Left lung (tissue), 4 donors: ENCODE results near the gene MTCL3.
A peak's percentile ranks its signal among the peaks of the same experiment; 100 is the strongest.

Experiments used
- ATAC-seq: fragments of 200-7000 bp; cut with Tn5 transposase; one replicate; pipeline ENCODE4 v1.9.1; 2020; ENCODE audit warnings: moderate library complexity
- DNase-seq, 4 donors: peaks; one replicate each; pipeline ENCODE4 v3.0.0-alpha.2; 2013 to 2020
- H3K27ac ChIP-seq, 2 donors: fragments of 200-600 bp; sonication (generic) in 1 of 2; one replicate each; pipeline versions ENCODE4 v1.5.0 to v1.8.0; 2020 to 2021
- H3K27me3 ChIP-seq, 2 donors: fragments of 200-600 bp; sonication (generic) in 1 of 2; one replicate each; pipeline versions ENCODE4 v1.5.0 to v1.8.0; 2020 to 2021
- H3K36me3 ChIP-seq, 2 donors: fragments of 200-600 bp; sonication (generic) in 1 of 2; one replicate each; pipeline versions ENCODE4 v1.5.0 to v1.8.0; 2020 to 2021
- H3K4me1 ChIP-seq, 2 donors: fragments of 200-600 bp; one replicate each; pipeline ENCODE4 v1.8.0; 2021
- H3K4me3 ChIP-seq, 2 donors: fragments of 200-600 bp; sonication (generic) in 1 of 2; one replicate each; pipeline versions ENCODE4 v1.5.0 to v1.8.0; 2020 to 2021; ENCODE audit warnings: mild to moderate bottlenecking in 1 of 2
- H3K9me3 ChIP-seq, 2 donors: fragments of 200-600 bp; sonication (generic) in 1 of 2; one replicate each; pipeline versions ENCODE4 v1.5.0 to v1.8.0; 2020 to 2021
- CTCF ChIP-seq, 2 donors: fragments of 200-600 bp; sonication (generic) in 1 of 2; IDR thresholded peaks; one replicate each; pipeline versions ENCODE4 v1.5.0 to v1.8.0; 2021; ENCODE audit warnings: antibody characterized with exemption in 2 of 2
- intact Hi-C, 2 donors: fragments of 100-400 bp; cut with DNase I; formaldehyde crosslinking; loops; one replicate each; pipeline versions ENCODE4 v1.11.2 to v1.14.2; 2022
- donor health status: DM: no; HTN: yes; CAD: no.
- donor health status: DM: no; HTN: no; CAD: no.

The MTCL3 gene

DNA sequence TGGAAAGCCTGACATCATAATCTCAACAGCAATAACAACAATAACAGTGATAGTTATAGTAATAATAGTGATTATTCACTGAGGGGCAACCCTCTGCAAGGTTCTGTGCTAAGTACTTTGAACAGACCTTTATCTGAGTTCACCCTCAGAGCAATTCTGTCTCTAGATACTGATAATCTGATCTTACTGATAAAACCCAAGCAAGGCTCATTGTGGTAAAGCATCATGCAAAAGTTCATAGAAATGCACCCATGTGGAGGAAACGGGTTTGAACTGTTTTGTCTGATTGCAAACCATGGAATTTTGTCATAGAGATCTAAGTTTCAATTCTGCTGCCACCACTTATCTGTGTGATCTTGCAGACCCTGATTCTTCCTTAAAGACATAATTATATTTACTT is 58.7 kb downstream of the MTCL3 start:
- Histone ChIP-seq H3K4me3 (no peak overlapping the region), H3K27me3 (no peaks in the 10 kb centered on the region), H3K36me3 (no peaks in the 10 kb centered on the region), H3K9me3 (no peaks in the 10 kb centered on the region), H3K4me1 (peaks cover 0 to 32% of the 10 kb centered on the region in 2 donors), H3K27ac (no peak overlapping the region)
- ATAC-seq (no peak), DNase-seq (no peak)
- no peak for TF ChIP-seq CTCF (IDR thresholded peaks at IDR 0.05)
- intact Hi-C loops = loop anchor here in 1 of 2 donors (10.0 kb wide), 1 partner anchor 54 kb away; the partner anchor contains the start of gene MTCL3

GRCh38 chr6:127459231-127459641 is 59.9 kb downstream of the MTCL3 start, which contains the start of gene KIAA0408:
KIAA0408 (minus strand) TSS chr6:127459389; CDS start chr6:127453981, 5,408 bp downstream.
- H3K4me1 ChIP-seq = peaks cover 0 to 22% of the 10 kb centered on the region in 2 donors
- peak; percentile 78 for ATAC-seq

GRCh38 chr6:127458817-127459216 is 60.3 kb downstream of the MTCL3 start:
- ATAC-seq (peak; percentile 63), DNase-seq (peak in 2 of 4 donors; percentile 40 to 73)
- Histone ChIP-seq H3K36me3 (no peaks in the 10 kb centered on the region), H3K4me1 (peaks cover 0 to 18% of the 10 kb centered on the region in 2 donors), H3K4me3 (peak overlapping the region; percentile 31 to 39), H3K9me3 (no peaks in the 10 kb centered on the region), H3K27me3 (no peaks in the 10 kb centered on the region), H3K27ac (peak overlapping the region; percentile 64 to 90)
- intact Hi-C loops = no loop called here
- no peak for TF ChIP-seq CTCF (IDR thresholded peaks at IDR 0.05)

More at GRCh38 chr6:127459231-127459641, 59.9 kb downstream of the MTCL3 start, which contains the start of gene KIAA0408:
- intact Hi-C loops = no loop called here
- no peaks in the 10 kb centered on the region for H3K9me3 ChIP-seq
- H3K27me3 ChIP-seq = no peaks in the 10 kb centered on the region
- H3K27ac ChIP-seq = peak within 1 kb of the TSS; percentile 64 to 90
- peak in 3 of 4 donors; percentile 79 to 95 (median 84) for DNase-seq
- peak within 1 kb of the TSS; percentile 31 to 39 for H3K4me3 ChIP-seq
- H3K36me3 ChIP-seq = no peaks in the 10 kb centered on the region
- TF ChIP-seq CTCF (IDR thresholded peaks at IDR 0.05) = no peak

DNA sequence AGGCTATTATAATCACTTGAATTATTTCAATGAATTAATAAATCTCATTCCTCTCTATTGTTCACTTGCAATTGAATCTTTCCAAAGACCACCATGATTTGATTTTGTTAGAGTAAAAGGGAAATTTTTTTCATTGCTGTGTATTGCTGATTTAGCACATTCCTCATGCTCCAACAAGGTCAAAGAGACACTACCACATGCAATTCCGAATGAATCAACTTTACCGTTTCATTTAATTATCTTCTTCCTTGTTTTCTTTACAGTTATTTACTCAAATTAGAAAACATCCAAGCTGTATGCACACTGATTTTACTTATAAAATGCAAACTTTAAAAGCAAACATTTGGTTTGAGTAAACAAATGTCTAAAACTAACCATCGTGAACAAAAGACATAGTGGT is 60.9 kb downstream of the MTCL3 start:
- peaks cover 0 to 17% of the 10 kb centered on the region in 2 donors for H3K4me1 ChIP-seq
- H3K4me3 ChIP-seq = peak overlapping the region; percentile 31 to 39
- no peaks in the 10 kb centered on the region for H3K36me3 ChIP-seq
- intact Hi-C loops = no loop called here
- DNase-seq = no peak
- H3K9me3 ChIP-seq = no peaks in the 10 kb centered on the region
- ATAC-seq = no peak
- no peak for TF ChIP-seq CTCF (IDR thresholded peaks at IDR 0.05)
- no peaks in the 10 kb centered on the region for H3K27me3 ChIP-seq
- peak overlapping the region; percentile 64 to 90 for H3K27ac ChIP-seq

DNA sequence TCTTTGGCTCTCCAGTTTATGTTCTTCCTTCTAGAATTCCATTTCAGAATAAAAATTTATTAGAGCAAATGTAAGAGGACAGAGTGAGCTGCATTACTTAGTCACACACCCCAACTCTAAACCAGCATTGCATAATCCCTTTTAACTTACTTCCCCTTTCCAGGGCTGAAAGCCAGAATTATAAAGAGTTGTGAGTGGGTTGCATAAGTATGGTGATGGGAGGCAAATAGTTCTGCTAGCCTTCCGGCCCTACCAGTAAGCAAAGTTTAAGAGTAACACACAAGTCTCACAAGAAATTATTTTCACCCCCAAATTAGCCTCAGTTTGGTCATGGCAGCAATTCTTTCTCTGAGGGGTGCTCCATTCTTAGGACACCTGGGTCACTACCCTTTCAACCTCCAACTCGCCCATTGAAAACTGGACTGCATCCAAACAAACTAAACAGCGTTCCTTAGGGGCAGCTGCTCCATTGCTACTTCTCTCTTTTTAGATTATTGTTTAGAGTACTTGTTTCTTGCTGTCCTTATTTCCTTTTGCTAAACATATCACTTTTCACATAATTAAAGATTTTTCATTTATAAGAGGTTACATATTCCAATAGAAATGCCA is 61.6 kb downstream of the MTCL3 start:
- Histone ChIP-seq H3K4me3 (peak overlapping the region; percentile 31 to 39), H3K9me3 (no peaks in the 10 kb centered on the region), H3K4me1 (peaks cover 0 to 17% of the 10 kb centered on the region in 2 donors), H3K27ac (peak overlapping the region; percentile 64 to 90), H3K36me3 (no peaks in the 10 kb centered on the region), H3K27me3 (no peaks in the 10 kb centered on the region)
- ATAC-seq (peak; percentile 73), DNase-seq (peak in 2 of 4 donors; percentile 87 to 90)
- intact Hi-C loops = no loop called here
- TF ChIP-seq CTCF (IDR thresholded peaks at IDR 0.05) = no peak
